Neural progenitor cell (in vitro differentiated cells): ENCODE data around the gene VTN. TPM values are rescaled to one million over a fixed set of nuclear protein-coding genes. Genes with fewer than 3 reads are reported as not detected.

Source experiments
- DNase-seq: peaks from one replicate; pipeline ENCODE4 v3.0.0-alpha.2; 2016; ENCODE audit warnings: low spot score
- H2AFZ ChIP-seq: fragments of 200-600 bp; sonication (generic); replicated peaks from 2 replicates; pipeline ENCODE4 v1.6.1; 2016; ENCODE audit warnings: antibody characterized with exemption
- H3F3A ChIP-seq: fragments of 200-600 bp; sonication (generic); 2 replicates; pipeline ENCODE4 v1.6.1; 2016; ENCODE audit warnings: antibody characterized with exemption, low read depth
- H3K27ac ChIP-seq: fragments of 200-600 bp; sonication (generic); 2 replicates; pipeline ENCODE4 v1.5.1; 2016; ENCODE audit warnings: mild to moderate bottlenecking
- H3K27me3 ChIP-seq: fragments of 200-600 bp; sonication (generic); 2 replicates; pipeline ENCODE4 v1.6.1; 2016; ENCODE audit warnings: mild to moderate bottlenecking, moderate library complexity
- H3K36me3 ChIP-seq: fragments of 200-600 bp; sonication (generic); 2 replicates; pipeline ENCODE4 v1.5.1; 2016
- H3K4me1 ChIP-seq: fragments of 200-600 bp; sonication (generic); 2 replicates; pipeline ENCODE4 v1.6.1; 2016; ENCODE audit warnings: mixed run types
- H3K4me2 ChIP-seq: fragments of 200-600 bp; sonication (generic); 2 replicates; pipeline ENCODE4 v1.6.1; 2016
- H3K4me3 ChIP-seq: fragments of 200-600 bp; sonication (generic); 2 replicates; pipeline ENCODE4 v1.5.1; 2016
- H3K79me2 ChIP-seq: fragments of 200-600 bp; sonication (generic); 2 replicates; pipeline ENCODE4 v1.6.1; 2016; ENCODE audit warnings: low read depth
- H3K9ac ChIP-seq: fragments of 200-600 bp; sonication (generic); 2 replicates; pipeline ENCODE4 v1.6.1; 2016
- H3K9me3 ChIP-seq: fragments of 200-600 bp; sonication (generic); 2 replicates; pipeline ENCODE4 v1.5.1; 2016; ENCODE audit warnings: low read depth
- H4K20me1 ChIP-seq: fragments of 200-600 bp; sonication (generic); 2 replicates; pipeline ENCODE4 v1.6.1; 2016; ENCODE audit warnings: low read depth
- H3K27ac Mint-ChIP-seq: 3 replicates; pipeline ENCODE4 v1.8.0; 2021; ENCODE audit warnings: mixed read lengths
- H3K27me3 Mint-ChIP-seq: 2 replicates; pipeline ENCODE4 v1.8.0; 2022; ENCODE audit warnings: low read depth, mild to moderate bottlenecking, inconsistent platforms, moderate library complexity, mixed read lengths; ENCODE audit not compliant: insufficient read depth
- H3K36me3 Mint-ChIP-seq: 3 replicates; pipeline ENCODE4 v1.8.0; 2021; ENCODE audit warnings: mixed read lengths
- H3K4me1 Mint-ChIP-seq: 3 replicates; pipeline ENCODE4 v1.8.0; 2021; ENCODE audit warnings: mixed read lengths
- H3K4me3 Mint-ChIP-seq: 3 replicates; pipeline ENCODE4 v1.8.0; 2021; ENCODE audit warnings: mild to moderate bottlenecking, moderate library complexity, mixed read lengths
- H3K9me3 Mint-ChIP-seq: 3 replicates; pipeline ENCODE4 v1.8.0; 2020; ENCODE audit warnings: mixed read lengths
- CTCF ChIP-seq: fragments of 200-600 bp; sonication (generic); IDR thresholded peaks from 2 replicates; pipeline ENCODE4 v1.5.1; 2017; ENCODE audit warnings: antibody characterized with exemption, mild to moderate bottlenecking
- EZH2 ChIP-seq: fragments of 200-600 bp; sonication (generic); IDR thresholded peaks from 2 replicates; pipeline ENCODE4 v1.6.1; 2017; ENCODE audit warnings: antibody characterized with exemption, mild to moderate bottlenecking, moderate library complexity
- EZH2phosphoT487 ChIP-seq: fragments of 200-600 bp; sonication (generic); IDR thresholded peaks from 2 replicates; pipeline ENCODE4 v1.6.1; 2017; ENCODE audit warnings: antibody characterized with exemption
- total RNA-seq: library from RNA; depleted of rRNA; stranded (reverse); fragments of >200 nt; gene quantifications from 2 replicates; pipeline ENCODE4 v1.2.3, GENCODE V29; 2015; ENCODE audit warnings: low replicate concordance

VTN gene
- total RNA-seq, 1 donor from 2014 or later: 1.2 TPM

DNA sequence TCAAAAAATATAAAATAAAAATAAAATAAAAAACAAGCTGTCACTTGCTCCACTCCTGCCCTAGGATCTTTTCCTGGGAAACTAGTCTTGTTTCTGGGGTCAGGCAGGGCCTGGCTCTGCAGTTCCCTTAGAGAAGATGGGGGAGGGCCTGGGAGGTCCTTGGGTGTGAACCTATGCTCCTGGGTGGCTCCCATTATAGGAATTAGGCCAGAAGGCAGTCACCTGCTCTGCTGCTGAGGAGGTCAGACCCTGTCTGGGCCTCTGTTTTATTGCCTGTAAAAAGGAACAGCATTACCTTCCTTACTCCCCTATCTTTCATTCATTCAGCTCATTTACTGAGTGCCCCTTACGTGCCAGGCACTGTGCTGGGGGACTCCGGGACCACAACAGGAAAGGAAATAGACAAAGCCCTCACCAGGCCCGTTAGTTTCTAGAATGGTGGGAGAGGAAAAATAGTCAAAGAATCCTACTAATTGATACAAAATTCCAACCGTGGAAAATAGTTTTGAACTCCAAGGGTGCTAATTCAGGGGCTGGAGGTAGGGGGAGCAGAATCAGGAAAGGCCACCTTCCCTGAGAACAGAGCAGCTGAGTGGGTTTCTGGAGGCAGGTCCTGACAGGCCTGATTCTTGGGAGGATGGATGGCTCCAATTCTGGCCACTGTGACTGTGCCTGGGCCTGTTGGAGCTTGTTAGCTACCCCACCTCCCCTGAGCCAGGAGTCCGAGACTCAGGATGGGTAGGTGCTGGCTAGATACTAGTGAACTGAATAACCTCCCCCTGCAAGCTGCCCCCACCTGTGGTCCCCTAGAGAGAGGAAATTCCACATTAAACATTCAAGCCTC is 37.2 kb upstream of the VTN start:
- Histone ChIP-seq H3K79me2 (no peaks in the 10 kb centered on the region), H2AFZ (peak overlapping the region; percentile 77), H3K4me1 (peaks cover 21% of the 10 kb centered on the region), H3K4me3 (no peak overlapping the region), H3K4me2 (peak overlapping the region; percentile 24), H3K36me3 (no peaks in the 10 kb centered on the region), H3K27me3 (peaks cover 51% of the 10 kb centered on the region), H3K9ac (no peak overlapping the region), H4K20me1 (no peaks in the 10 kb centered on the region), H3F3A (peaks cover 27% of the 10 kb centered on the region), H3K27ac (no peak overlapping the region), H3K9me3 (no peaks in the 10 kb centered on the region)
- peak overlapping the region; percentile 65 for H3K4me3 Mint-ChIP-seq
- peaks cover 20% of the 10 kb centered on the region for H3K4me1 Mint-ChIP-seq
- DNase-seq: peak; percentile 27
- H3K9me3 Mint-ChIP-seq: no peaks in the 10 kb centered on the region
- H3K27me3 Mint-ChIP-seq: peaks cover 15% of the 10 kb centered on the region
- no peak overlapping the region for H3K27ac Mint-ChIP-seq
- no peaks in the 10 kb centered on the region for H3K36me3 Mint-ChIP-seq
- TF ChIP-seq EZH2phosphoT487 (no peak), CTCF (peak; percentile 16)

DNA sequence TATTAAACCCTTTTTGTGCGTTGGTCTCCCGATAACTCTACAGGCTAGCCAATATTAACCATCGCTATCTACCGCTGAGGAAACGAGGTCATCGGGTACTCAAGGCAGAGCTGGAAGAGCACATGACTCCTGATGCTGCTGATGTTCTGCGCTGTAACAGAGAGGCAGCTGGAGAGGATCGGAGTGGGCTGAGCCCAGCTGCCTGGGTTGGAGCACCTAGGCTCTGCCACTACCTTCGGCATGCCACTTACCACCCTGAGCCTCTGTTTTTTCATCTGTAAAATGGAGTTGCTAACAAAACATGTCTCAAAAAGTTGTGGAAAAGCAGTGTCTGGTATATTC is 36.3 kb upstream of the VTN start:
- H3K27me3 Mint-ChIP-seq: peaks cover 16% of the 10 kb centered on the region
- peak; percentile 27 for DNase-seq
- no peaks in the 10 kb centered on the region for H3K9me3 ChIP-seq

GRCh38 chr17:28405632-28406472 is 35.7 kb upstream of the VTN start, which contains the start of gene SLC46A1:
SLC46A1 (minus strand) TSS chr17:28406212; CDS start chr17:28406114, 98 bp downstream.
- no peak within 1 kb of the TSS for H3K9ac ChIP-seq
- no peak within 1 kb of the TSS for H3K27ac ChIP-seq
- no peaks in the 10 kb centered on the region for H3K36me3 ChIP-seq
- Mint-ChIP-seq H3K27me3 (peaks cover 16% of the 10 kb centered on the region), H3K36me3 (no peaks in the 10 kb centered on the region), H3K4me3 (peak within 1 kb of the TSS; percentile 88), H3K9me3 (no peaks in the 10 kb centered on the region), H3K27ac (peak within 1 kb of the TSS; percentile 48), H3K4me1 (peaks cover 17% of the 10 kb centered on the region)
- H3K4me2 ChIP-seq: peak within 1 kb of the TSS; percentile 94
- peak; percentile 68 for DNase-seq
- no peaks in the 10 kb centered on the region for H4K20me1 ChIP-seq
- H3K27me3 ChIP-seq: peaks cover 66% of the 10 kb centered on the region
- peak within 1 kb of the TSS; percentile 86 for H2AFZ ChIP-seq
- peaks cover 27% of the 10 kb centered on the region for H3F3A ChIP-seq
- H3K79me2 ChIP-seq: no peaks in the 10 kb centered on the region
- TF ChIP-seq EZH2 (peak; percentile 78), EZH2phosphoT487 (peak; percentile 52), CTCF (no peak)
- H3K9me3 ChIP-seq: no peaks in the 10 kb centered on the region
- peak within 1 kb of the TSS; percentile 63 for H3K4me3 ChIP-seq
- H3K4me1 ChIP-seq: peaks cover 21% of the 10 kb centered on the region

More for the DNA sequence above, 36.3 kb upstream of the VTN start:
- peaks cover 21% of the 10 kb centered on the region for H3K4me1 ChIP-seq
- H4K20me1 ChIP-seq: no peaks in the 10 kb centered on the region
- H3K4me3 ChIP-seq: peak overlapping the region; percentile 63
- no peaks in the 10 kb centered on the region for H3K36me3 ChIP-seq
- Mint-ChIP-seq H3K4me3 (peak overlapping the region; percentile 88), H3K4me1 (peaks cover 17% of the 10 kb centered on the region), H3K27ac (peak overlapping the region; percentile 48), H3K9me3 (no peaks in the 10 kb centered on the region), H3K36me3 (no peaks in the 10 kb centered on the region)
- peaks cover 60% of the 10 kb centered on the region for H3K27me3 ChIP-seq
- H3K9ac ChIP-seq: no peak overlapping the region
- TF ChIP-seq CTCF (no peak), EZH2 (no peak), EZH2phosphoT487 (no peak)
- H2AFZ ChIP-seq: no peak overlapping the region
- peaks cover 27% of the 10 kb centered on the region for H3F3A ChIP-seq
- H3K79me2 ChIP-seq: no peaks in the 10 kb centered on the region
- H3K4me2 ChIP-seq: peak overlapping the region; percentile 94
- H3K27ac ChIP-seq: no peak overlapping the region
